Stimulated activated CD4-positive, alpha-beta T cell treated with anti-CD3 and anti-CD28 coated beads, Interleukin-12 subunit alpha, Interleukin-12 subunit beta, amount 100 ng/mL, for 4 hours (primary cell): ENCODE measurements around the gene ASPSCR1.

Source experiments
- DNase-seq: peaks from one replicate; pipeline ENCODE4 v3.0.0-alpha.2; 2020

Gene ASPSCR1

GRCh38 chr17:81977211-81977808 is at the start of gene ASPSCR1:
Gene ASPSCR1, plus strand, starts transcription at chr17:81977629. Its CDS starts 18 bp downstream, at chr17:81977647.
- DNase-seq, result peak; percentile 93

GRCh38 chr17:81927653-81928543 is 49.5 kb upstream of the ASPSCR1 start, which contains the start of gene MAFG:
Gene MAFG, minus strand, starts transcription at chr17:81927735. Its CDS starts 4,550 bp downstream, at chr17:81923185.
- peak; percentile 88 for DNase-seq

- no peak for DNase-seq
Measured at GRCh38 chr17:81928544-81929252, 48.7 kb upstream of the ASPSCR1 start.

GRCh38 chr17:81929253-81930141 is 47.9 kb upstream of the ASPSCR1 start:
- no peak for DNase-seq

GRCh38 chr17:81930142-81931125 is 47.0 kb upstream of the ASPSCR1 start:
- no peak for DNase-seq

- DNase-seq, result no peak
Measured at GRCh38 chr17:81931189-81931556, 46.3 kb upstream of the ASPSCR1 start.

- no peak for DNase-seq
Measured at GRCh38 chr17:81931557-81932332, 45.7 kb upstream of the ASPSCR1 start.

GRCh38 chr17:81932333-81932983 is 45.0 kb upstream of the ASPSCR1 start:
- no peak for DNase-seq

GRCh38 chr17:81933178-81933699 is 44.2 kb upstream of the ASPSCR1 start:
- no peak for DNase-seq

GRCh38 chr17:81934098-81934757 is 43.2 kb upstream of the ASPSCR1 start:
- no peak for DNase-seq

- no peak for DNase-seq
Measured at GRCh38 chr17:81934850-81935708, 42.4 kb upstream of the ASPSCR1 start.

GRCh38 chr17:81935709-81936084 is 41.7 kb upstream of the ASPSCR1 start:
- DNase-seq, result no peak

GRCh38 chr17:81939218-81939617 is 38.2 kb upstream of the ASPSCR1 start:
- no peak for DNase-seq

- no peak for DNase-seq
Measured at GRCh38 chr17:81939881-81940385, 37.5 kb upstream of the ASPSCR1 start.

- DNase-seq, result no peak
Measured at GRCh38 chr17:81940538-81941483, 36.6 kb upstream of the ASPSCR1 start.

- DNase-seq, result no peak
Measured at GRCh38 chr17:81941484-81942166, 35.8 kb upstream of the ASPSCR1 start.
